Measurements from ENCODE around the gene SH2D6. TPM values are rescaled to one million over a fixed set of nuclear protein-coding genes. Genes with fewer than 3 reads are reported as not detected.

SH2D6 gene
- total and polyA plus RNA-seq, 9 of the 15 experiments (the other 6 are each of a cell fraction or from before 2014, with no cell fraction given) = 0.07 to 0.76 (median 0.33) TPM; not detected in 2

DNA sequence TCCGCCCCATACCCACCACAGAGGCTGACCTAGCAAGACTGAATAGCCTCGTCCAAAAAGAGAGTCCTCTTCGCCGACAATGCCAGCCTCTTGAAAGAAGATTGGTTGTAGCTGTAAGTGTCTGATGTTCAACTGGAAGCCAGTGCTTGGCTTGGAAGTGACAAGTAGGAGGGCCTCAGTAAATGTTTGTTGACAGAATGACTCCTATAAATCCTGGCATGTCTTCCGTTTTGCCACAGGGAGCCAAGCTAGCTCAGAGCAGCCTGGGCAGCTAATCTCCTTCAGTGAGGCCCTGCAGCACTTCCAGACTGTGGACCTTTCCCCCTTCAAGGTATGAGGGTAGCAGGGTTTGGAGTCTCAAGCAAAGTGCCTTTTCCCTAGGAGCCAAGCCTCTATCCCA lies 49.0 kb upstream of the SH2D6 start:
- ATAC-seq (no peak), DNase-seq (ENCODE audit: extremely low read depth in 1 of 4, low spot score in 3 of 4) (no peak), FAIRE-seq (no peak)
- no TSS peak for BruUV-seq (replicated peaks)
- H3K27ac ChIP-seq (ENCODE audit: extremely low read depth, low read depth, low read length) = no peak overlapping the region
- H4K20me1 ChIP-seq (replicated peaks; ENCODE audit: control insufficient read depth, insufficient read depth, low read length) = no peaks in the 10 kb centered on the region
- no peaks in the 10 kb centered on the region for H3K9me3 ChIP-seq (replicated peaks; ENCODE audit: control insufficient read depth, insufficient read depth, low read depth, low read length)
- H2AFZ ChIP-seq (ENCODE audit: low read depth, low read length) = no peak overlapping the region
- WGBS (ENCODE audit: insufficient coverage, low coverage, missing lambda C conversion rate) = 65% methylated on average over 5 of the region's 5 CpGs
- H3K4me2 ChIP-seq (ENCODE audit: insufficient read depth, low read length) = no peak overlapping the region
- H3K9me1 ChIP-seq (ENCODE audit: control insufficient read depth, insufficient read depth, low read length) = peaks cover 2% of the 10 kb centered on the region
- no peak overlapping the region for H3K4me3 ChIP-seq
- no peaks in the 10 kb centered on the region for H3K79me2 ChIP-seq (ENCODE audit: control insufficient read depth, insufficient read depth, low read length)
- ChIA-PET CTCF (ENCODE audit: low intra/inter-chr PET ratio) (no interaction called here), POLR2A (interaction anchor here (1.1 to 2.6 kb wide), 4 partner anchors 15 to 179 kb away, joined by 4 to 17 read pairs (median 6); partner anchors contain the start of genes ELMOD3, MAT2A and RETSAT)
- no peaks in the 10 kb centered on the region for H3K4me1 ChIP-seq (replicated peaks in 1 of 2; ENCODE audit: control insufficient read depth in 2 of 2, insufficient read depth in 2 of 2, low read length in 2 of 2)
- H3K9ac ChIP-seq (ENCODE audit: insufficient read depth in 1 of 2, low read depth in 2 of 2, low read length in 2 of 2) = no peak overlapping the region
- no peak for TF ChIP-seq L3MBTL2 (IDR thresholded peaks at IDR 0.05)
- no peak for TF ChIP-seq ZBTB7A (IDR thresholded peaks at IDR 0.05; ENCODE audit: borderline replicate concordance, control insufficient read depth, low read depth, low read length)
- TF ChIP-seq LCOR (CRISPR knock-in tag; IDR thresholded peaks at IDR 0.05) = no peak
- TF ChIP-seq ETV1 (tag; conservative IDR thresholded peaks at IDR 0.05; ENCODE audit: low read depth) = no peak
- TF ChIP-seq, protein P1, sequence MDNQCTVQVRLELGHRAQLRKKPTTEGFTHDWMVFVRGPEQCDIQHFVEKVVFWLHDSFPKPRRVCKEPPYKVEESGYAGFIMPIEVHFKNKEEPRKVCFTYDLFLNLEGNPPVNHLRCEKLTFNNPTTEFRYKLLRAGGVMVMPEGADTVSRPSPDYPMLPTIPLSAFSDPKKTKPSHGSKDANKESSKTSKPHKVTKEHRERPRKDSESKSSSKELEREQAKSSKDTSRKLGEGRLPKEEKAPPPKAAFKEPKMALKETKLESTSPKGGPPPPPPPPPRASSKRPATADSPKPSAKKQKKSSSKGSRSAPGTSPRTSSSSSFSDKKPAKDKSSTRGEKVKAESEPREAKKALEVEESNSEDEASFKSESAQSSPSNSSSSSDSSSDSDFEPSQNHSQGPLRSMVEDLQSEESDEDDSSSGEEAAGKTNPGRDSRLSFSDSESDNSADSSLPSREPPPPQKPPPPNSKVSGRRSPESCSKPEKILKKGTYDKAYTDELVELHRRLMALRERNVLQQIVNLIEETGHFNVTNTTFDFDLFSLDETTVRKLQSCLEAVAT (IDR thresholded peaks at IDR 0.05) = no peak
- no peak for TF ChIP-seq KDM2B (CRISPR knock-in tag; IDR thresholded peaks at IDR 0.05)
- no peak for TF ChIP-seq ZFP30 (CRISPR knock-in tag; IDR thresholded peaks at IDR 0.05; ENCODE audit: borderline replicate concordance)
- no peak for TF ChIP-seq HMG20A (CRISPR knock-in tag; conservative IDR thresholded peaks at IDR 0.05)
- TF ChIP-seq, protein P2, sequence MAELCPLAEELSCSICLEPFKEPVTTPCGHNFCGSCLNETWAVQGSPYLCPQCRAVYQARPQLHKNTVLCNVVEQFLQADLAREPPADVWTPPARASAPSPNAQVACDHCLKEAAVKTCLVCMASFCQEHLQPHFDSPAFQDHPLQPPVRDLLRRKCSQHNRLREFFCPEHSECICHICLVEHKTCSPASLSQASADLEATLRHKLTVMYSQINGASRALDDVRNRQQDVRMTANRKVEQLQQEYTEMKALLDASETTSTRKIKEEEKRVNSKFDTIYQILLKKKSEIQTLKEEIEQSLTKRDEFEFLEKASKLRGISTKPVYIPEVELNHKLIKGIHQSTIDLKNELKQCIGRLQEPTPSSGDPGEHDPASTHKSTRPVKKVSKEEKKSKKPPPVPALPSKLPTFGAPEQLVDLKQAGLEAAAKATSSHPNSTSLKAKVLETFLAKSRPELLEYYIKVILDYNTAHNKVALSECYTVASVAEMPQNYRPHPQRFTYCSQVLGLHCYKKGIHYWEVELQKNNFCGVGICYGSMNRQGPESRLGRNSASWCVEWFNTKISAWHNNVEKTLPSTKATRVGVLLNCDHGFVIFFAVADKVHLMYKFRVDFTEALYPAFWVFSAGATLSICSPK (IDR thresholded peaks at IDR 0.05; ENCODE audit: borderline replicate concordance) = no peak
- no peaks in the 10 kb centered on the region for H3K27me3 ChIP-seq (ENCODE audit: control insufficient read depth in 2 of 2, insufficient read depth in 2 of 2, low read length in 2 of 2)
- H3K36me3 ChIP-seq (ENCODE audit: control insufficient read depth, insufficient read depth, low read length) = no peaks in the 10 kb centered on the region
- intact Hi-C loops (cut with micrococcal nuclease) (no loop called here), in situ Hi-C loops (cut with MboI) (no loop called here)

Data from K562 (cell line).